HEK293 (cell line): ENCODE results near the gene UST.
"Not testable (repeated sequence)": the region's sequence is repeated elsewhere in the genome, so short reads cannot be mapped to it uniquely, and the experiment has no call there.

Source experiments
- GLIS2 ChIP-seq: fragments of 450-650 bp; formaldehyde crosslinking; IDR thresholded peaks from 2 replicates; pipeline ENCODE4 v1.5.1; 2016; ENCODE audit warnings: missing biosample characterization, missing genetic modification characterization
- KLF8 ChIP-seq: fragments of 450-650 bp; formaldehyde crosslinking; IDR thresholded peaks from 2 replicates; pipeline ENCODE4 v1.5.1; 2016; ENCODE audit warnings: missing biosample characterization, missing genetic modification characterization
- ZBTB11 ChIP-seq: fragments of 450-650 bp; formaldehyde crosslinking; conservative IDR thresholded peaks from 2 replicates; pipeline ENCODE4 v1.5.1; 2016; ENCODE audit warnings: low read depth, missing biosample characterization, missing genetic modification characterization
- ZBTB49 ChIP-seq: fragments of 450-650 bp; formaldehyde crosslinking; IDR thresholded peaks from 2 replicates; pipeline ENCODE4 v1.5.1; 2016; ENCODE audit warnings: missing biosample characterization, missing genetic modification characterization, low read depth
- ZNF121 ChIP-seq: fragments of 450-650 bp; formaldehyde crosslinking; IDR thresholded peaks from 2 replicates; pipeline ENCODE4 v1.5.1; 2016; ENCODE audit warnings: missing biosample characterization, missing genetic modification characterization
- ZNF311 ChIP-seq: fragments of 450-650 bp; formaldehyde crosslinking; IDR thresholded peaks from 2 replicates; pipeline ENCODE4 v1.5.1; 2017; ENCODE audit warnings: missing biosample characterization, missing genetic modification characterization, borderline replicate concordance
- ZNF514 ChIP-seq: fragments of 450-650 bp; formaldehyde crosslinking; IDR thresholded peaks from 2 replicates; pipeline ENCODE4 v1.5.1; 2016; ENCODE audit warnings: missing biosample characterization, missing genetic modification characterization
- ZNF549 ChIP-seq: fragments of 450-650 bp; IDR thresholded peaks from 2 replicates; pipeline ENCODE4 v1.5.1; 2018; ENCODE audit warnings: missing biosample characterization, missing genetic modification characterization, mild to moderate bottlenecking, inconsistent platforms, moderate library complexity
- ZXDB ChIP-seq: fragments of 450-650 bp; formaldehyde crosslinking; IDR thresholded peaks from 2 replicates; pipeline ENCODE4 v1.5.1; 2016; ENCODE audit warnings: missing biosample characterization, missing genetic modification characterization
- TF ChIP-seq, protein P1 (sequence below): fragments of 450-650 bp; formaldehyde crosslinking; optimal IDR thresholded peaks from 2 replicates; pipeline ENCODE3; 2016; ENCODE audit warnings: missing biosample characterization, mild to moderate bottlenecking, missing genetic modification characterization
- TF ChIP-seq, protein P2 (sequence below): fragments of 450-650 bp; formaldehyde crosslinking; IDR thresholded peaks from 2 replicates; pipeline ENCODE4 v1.5.1; 2016; ENCODE audit warnings: missing biosample characterization, missing genetic modification characterization

- TF ChIP-seq, protein P1, sequence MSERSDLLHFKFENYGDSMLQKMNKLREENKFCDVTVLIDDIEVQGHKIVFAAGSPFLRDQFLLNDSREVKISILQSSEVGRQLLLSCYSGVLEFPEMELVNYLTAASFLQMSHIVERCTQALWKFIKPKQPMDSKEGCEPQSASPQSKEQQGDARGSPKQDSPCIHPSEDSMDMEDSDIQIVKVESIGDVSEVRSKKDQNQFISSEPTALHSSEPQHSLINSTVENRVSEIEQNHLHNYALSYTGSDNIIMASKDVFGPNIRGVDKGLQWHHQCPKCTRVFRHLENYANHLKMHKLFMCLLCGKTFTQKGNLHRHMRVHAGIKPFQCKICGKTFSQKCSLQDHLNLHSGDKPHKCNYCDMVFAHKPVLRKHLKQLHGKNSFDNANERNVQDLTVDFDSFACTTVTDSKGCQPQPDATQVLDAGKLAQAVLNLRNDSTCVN (tag by site-specific recombination): not testable (repeated sequence)
- TF ChIP-seq ZNF311, ZNF549, ZBTB11, ZNF121, ZNF514, KLF8, ZXDB, GLIS2, ZBTB49 (tag by site-specific recombination): not testable (repeated sequence)
- TF ChIP-seq, protein P2, sequence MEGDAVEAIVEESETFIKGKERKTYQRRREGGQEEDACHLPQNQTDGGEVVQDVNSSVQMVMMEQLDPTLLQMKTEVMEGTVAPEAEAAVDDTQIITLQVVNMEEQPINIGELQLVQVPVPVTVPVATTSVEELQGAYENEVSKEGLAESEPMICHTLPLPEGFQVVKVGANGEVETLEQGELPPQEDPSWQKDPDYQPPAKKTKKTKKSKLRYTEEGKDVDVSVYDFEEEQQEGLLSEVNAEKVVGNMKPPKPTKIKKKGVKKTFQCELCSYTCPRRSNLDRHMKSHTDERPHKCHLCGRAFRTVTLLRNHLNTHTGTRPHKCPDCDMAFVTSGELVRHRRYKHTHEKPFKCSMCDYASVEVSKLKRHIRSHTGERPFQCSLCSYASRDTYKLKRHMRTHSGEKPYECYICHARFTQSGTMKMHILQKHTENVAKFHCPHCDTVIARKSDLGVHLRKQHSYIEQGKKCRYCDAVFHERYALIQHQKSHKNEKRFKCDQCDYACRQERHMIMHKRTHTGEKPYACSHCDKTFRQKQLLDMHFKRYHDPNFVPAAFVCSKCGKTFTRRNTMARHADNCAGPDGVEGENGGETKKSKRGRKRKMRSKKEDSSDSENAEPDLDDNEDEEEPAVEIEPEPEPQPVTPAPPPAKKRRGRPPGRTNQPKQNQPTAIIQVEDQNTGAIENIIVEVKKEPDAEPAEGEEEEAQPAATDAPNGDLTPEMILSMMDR (tag by site-specific recombination): not testable (repeated sequence)
Measured at GRCh38 chr6:148853113-148853512, 106.3 kb downstream of the UST start.
